ENCODE measurements around the gene EFHD2. TPM values are rescaled to one million over a fixed set of nuclear protein-coding genes. Genes with fewer than 3 reads are reported as not detected.
"Not testable (repeated sequence)": the region's sequence is repeated elsewhere in the genome, so short reads cannot be mapped to it uniquely, and the experiment has no call there.

The EFHD2 gene
- total RNA-seq, 1 donor from 2014 or later, result 55.3 TPM

DNA sequence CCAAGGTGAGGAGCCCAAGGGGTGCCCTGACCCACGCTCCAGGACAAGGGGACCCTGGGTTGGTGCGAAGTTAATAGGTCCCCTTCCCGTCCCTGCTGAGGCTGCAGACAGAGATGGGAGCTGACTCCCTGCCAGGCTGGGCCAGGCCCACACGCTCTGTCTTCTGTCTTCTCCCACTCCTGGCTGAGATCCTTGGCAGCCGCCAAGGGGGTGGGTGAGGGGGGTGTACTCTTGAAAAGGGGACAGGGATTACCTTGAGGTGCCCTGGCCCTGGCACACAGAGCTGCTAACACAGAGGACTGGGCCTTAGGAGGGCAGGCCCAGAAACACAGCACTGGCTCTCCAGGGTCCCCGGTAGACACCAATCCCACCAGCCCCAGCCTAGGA lies 17.6 kb downstream of the EFHD2 start:
- no peak for ATAC-seq (ENCODE audit: low read depth)
- Mint-ChIP-seq H3K27me3 (no peaks in the 10 kb centered on the region), H3K9me3 (no peaks in the 10 kb centered on the region), H3K36me3 (ENCODE audit: low read depth) (peaks cover 51% of the 10 kb centered on the region), H3K4me1 (peaks cover 2% of the 10 kb centered on the region), H3K4me3 (no peak overlapping the region), H3K27ac (no peak overlapping the region)
- DNase-seq, result no peak
- ChIA-PET CTCF (interaction anchor here (6.8 kb wide), 1 partner anchor 105 kb away, joined by 189 read pairs; no protein-coding TSS in a partner anchor), POLR2A (no interaction called here)
- TF ChIP-seq, protein P1, sequence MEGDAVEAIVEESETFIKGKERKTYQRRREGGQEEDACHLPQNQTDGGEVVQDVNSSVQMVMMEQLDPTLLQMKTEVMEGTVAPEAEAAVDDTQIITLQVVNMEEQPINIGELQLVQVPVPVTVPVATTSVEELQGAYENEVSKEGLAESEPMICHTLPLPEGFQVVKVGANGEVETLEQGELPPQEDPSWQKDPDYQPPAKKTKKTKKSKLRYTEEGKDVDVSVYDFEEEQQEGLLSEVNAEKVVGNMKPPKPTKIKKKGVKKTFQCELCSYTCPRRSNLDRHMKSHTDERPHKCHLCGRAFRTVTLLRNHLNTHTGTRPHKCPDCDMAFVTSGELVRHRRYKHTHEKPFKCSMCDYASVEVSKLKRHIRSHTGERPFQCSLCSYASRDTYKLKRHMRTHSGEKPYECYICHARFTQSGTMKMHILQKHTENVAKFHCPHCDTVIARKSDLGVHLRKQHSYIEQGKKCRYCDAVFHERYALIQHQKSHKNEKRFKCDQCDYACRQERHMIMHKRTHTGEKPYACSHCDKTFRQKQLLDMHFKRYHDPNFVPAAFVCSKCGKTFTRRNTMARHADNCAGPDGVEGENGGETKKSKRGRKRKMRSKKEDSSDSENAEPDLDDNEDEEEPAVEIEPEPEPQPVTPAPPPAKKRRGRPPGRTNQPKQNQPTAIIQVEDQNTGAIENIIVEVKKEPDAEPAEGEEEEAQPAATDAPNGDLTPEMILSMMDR (IDR thresholded peaks at IDR 0.05), result no peak
- intact Hi-C loops (cut with micrococcal nuclease), result no loop called here

DNA sequence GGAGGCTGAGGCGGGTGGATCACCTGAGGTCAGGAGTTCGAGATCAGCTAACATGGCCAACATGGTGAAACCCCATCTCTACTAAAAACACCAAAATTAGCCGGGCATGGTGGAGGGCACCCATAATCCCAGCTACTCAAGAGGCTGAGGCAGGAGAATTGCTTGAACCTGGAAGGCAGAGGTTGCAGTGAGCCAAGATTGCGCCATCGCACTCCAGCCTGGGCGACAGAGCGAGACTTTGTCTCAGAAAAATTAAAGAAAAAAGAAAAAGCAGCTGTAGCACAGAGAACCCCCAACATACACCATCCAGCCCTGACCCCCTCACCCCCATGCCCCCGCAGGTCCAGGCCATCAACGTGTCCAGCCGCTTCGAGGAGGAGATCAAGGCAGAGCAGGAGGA lies 18.6 kb downstream of the EFHD2 start:
- CTCF ChIA-PET, result interaction anchor here (0.6 to 6.8 kb wide), 2 partner anchors 106 to 196 kb away, joined by 3 to 189 read pairs; no protein-coding TSS in a partner anchor
- ATAC-seq (ENCODE audit: low read depth); H3K27me3 Mint-ChIP-seq; H3K27ac Mint-ChIP-seq; H3K9me3 Mint-ChIP-seq; intact Hi-C loops (cut with micrococcal nuclease); H3K4me1 Mint-ChIP-seq; DNase-seq; POLR2A ChIA-PET; H3K4me3 Mint-ChIP-seq: not testable (repeated sequence)
- H3K36me3 Mint-ChIP-seq (ENCODE audit: low read depth), result peaks cover 51% of the 10 kb centered on the region

DNA sequence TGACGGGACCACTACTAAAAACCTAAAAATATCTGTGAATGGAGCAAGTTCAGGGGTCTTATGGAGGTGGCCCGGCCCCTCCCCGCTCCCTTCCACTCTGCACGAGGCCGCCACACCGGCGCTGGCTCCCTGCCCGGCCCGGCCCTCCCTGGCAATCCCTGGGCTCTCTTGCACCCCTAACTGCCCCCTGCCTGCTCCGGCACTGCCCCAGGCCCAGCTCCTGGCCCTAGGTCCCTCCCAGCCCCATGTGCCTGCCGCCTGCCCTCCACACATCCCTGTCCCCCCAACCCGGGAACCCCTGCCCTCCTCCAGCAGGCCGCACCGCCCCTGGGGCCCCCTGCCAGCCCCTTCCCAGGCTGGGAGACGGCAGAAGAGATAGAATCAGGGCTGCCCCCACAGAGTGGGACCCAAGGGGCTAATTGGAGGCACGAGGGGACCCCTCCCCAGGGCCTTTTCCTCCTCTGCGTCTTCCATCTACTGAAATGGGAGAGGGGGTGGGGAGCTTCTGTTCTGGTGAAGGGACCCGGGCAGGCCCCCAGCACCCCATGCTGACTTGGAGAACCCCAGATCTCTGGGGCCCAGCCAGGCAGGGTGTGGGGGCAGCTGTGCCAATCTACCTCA lies 19.2 kb downstream of the EFHD2 start:
- POLR2A ChIA-PET, result no interaction called here
- DNase-seq (no peak), ATAC-seq (ENCODE audit: low read depth) (no peak)
- Mint-ChIP-seq H3K4me3 (no peak overlapping the region), H3K27ac (no peak overlapping the region), H3K36me3 (ENCODE audit: low read depth) (peaks cover 49% of the 10 kb centered on the region), H3K27me3 (no peaks in the 10 kb centered on the region), H3K4me1 (peaks cover 2% of the 10 kb centered on the region), H3K9me3 (no peaks in the 10 kb centered on the region)
- CTCF ChIA-PET, result interaction anchor here (0.6 to 6.8 kb wide), 2 partner anchors 107 to 195 kb away, joined by 3 to 189 read pairs; no protein-coding TSS in a partner anchor
- intact Hi-C loops (cut with micrococcal nuclease), result no loop called here
- TF ChIP-seq, protein P1 (IDR thresholded peaks at IDR 0.05), result no peak

DNA sequence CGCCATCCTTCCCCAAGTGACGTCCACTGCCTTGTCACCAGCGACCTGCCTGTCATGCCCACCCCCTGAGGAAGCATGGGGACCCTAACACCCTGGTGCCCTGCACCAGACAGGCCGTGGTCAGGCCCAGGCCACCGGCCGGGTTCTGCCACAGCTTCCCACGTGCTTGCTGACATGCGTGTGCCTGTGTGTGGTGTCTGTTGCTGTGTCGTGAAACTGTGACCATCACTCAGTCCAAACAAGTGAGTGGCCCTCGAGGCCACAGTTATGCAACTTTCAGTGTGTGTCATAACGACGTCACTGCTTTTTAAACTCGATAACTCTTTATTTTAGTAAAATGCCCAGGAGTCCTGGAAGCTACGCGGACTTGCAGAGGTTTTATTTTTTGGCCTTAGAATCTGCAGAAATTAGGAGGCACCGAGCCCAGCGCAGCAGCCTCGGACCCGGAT lies 20.0 kb downstream of the EFHD2 start:
- intact Hi-C loops (cut with micrococcal nuclease), result loop anchor here (2.0 kb wide), 1 partner anchor 13 kb away; no protein-coding TSS in a partner anchor
- CTCF ChIA-PET, result interaction anchor here (1.4 to 6.8 kb wide), 3 partner anchors 28 to 301 kb away, joined by 3 to 189 read pairs (median 12); no protein-coding TSS in a partner anchor
- TF ChIP-seq, protein P1 (IDR thresholded peaks at IDR 0.05), result no peak
- POLR2A ChIA-PET, result no interaction called here
- Mint-ChIP-seq H3K27ac (no peak overlapping the region), H3K4me3 (no peak overlapping the region), H3K4me1 (no peaks in the 10 kb centered on the region), H3K9me3 (no peaks in the 10 kb centered on the region), H3K27me3 (no peaks in the 10 kb centered on the region), H3K36me3 (ENCODE audit: low read depth) (peaks cover 43% of the 10 kb centered on the region)
- DNase-seq (no peak), ATAC-seq (ENCODE audit: low read depth) (no peak)

DNA sequence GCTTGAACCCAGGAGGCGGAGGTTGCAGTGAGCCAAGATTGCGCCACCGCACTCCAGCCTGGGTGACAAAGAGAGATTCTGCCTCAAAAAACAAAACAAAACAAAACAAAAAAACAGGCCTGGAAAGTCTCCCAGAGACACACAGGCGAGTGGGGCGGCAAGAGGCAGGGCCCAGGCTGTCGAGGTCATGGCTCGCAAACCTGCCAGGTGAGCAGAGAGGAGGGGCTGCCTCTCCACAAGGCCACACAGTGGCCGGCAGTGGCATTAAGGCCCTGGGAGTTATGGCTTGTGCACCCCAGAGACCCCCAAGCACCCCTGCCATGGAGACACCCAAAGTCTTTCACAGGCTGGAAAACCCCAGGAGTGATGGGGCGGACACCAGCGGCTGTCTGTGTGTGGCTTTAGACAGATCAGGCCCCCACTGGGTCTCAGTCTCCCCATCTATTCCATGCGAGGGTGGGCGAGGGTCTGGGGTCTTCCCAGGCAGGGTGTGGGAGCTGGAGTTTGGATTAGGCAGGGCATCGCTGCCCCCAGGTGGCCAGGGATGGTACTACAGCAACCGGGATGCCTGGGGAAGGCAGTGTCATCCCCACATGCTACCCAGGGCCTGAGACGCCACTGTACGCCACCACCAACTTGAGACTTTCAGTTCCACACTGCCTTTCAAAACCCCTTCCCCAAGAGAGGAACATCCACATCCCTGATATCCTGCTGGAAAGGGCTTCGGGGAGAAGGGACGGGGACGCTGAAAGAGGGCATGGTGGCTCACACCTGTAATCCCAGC lies 21.3 kb downstream of the EFHD2 start:
- no peak overlapping the region for H3K4me3 Mint-ChIP-seq
- no peaks in the 10 kb centered on the region for H3K9me3 Mint-ChIP-seq
- H3K36me3 Mint-ChIP-seq (ENCODE audit: low read depth), result peaks cover 34% of the 10 kb centered on the region
- H3K27ac Mint-ChIP-seq, result no peak overlapping the region
- DNase-seq (peak; percentile 78), ATAC-seq (ENCODE audit: low read depth) (peak; percentile 81)
- TF ChIP-seq, protein P1 (IDR thresholded peaks at IDR 0.05), result peak; percentile 71
- CTCF ChIA-PET, result interaction anchor here (0.8 to 6.8 kb wide), 8 partner anchors 11 to 303 kb away, joined by 3 to 189 read pairs (median 4); no protein-coding TSS in a partner anchor
- intact Hi-C loops (cut with micrococcal nuclease), result loop anchor here (1.0 to 2.0 kb wide), 4 partner anchors 14 to 303 kb away; no protein-coding TSS in a partner anchor
- POLR2A ChIA-PET, result interaction anchor here (1.0 to 1.8 kb wide), 2 partner anchors 19 to 107 kb away, joined by 3 to 7 read pairs; no protein-coding TSS in a partner anchor
- H3K4me1 Mint-ChIP-seq, result no peaks in the 10 kb centered on the region
- H3K27me3 Mint-ChIP-seq, result no peaks in the 10 kb centered on the region

Measured in activated B cell treated with CpG ODN at 0.5 μM for 24 hours (primary cell).